Stomach (tissue), 4 donors: Measurements from ENCODE around the gene BANP.

Experiments
- CTCF ChIP-seq, 7 experiments: fragments of 450-650 bp in 4 of 7; fragments of 200-600 bp in 3 of 7; sonication (generic) in 3 of 7; IDR thresholded peaks; one replicate each; pipeline ENCODE4 v1.5.1; 2016 to 2019; ENCODE audit warnings: antibody characterized with exemption in 7 of 7, control low read depth in 2 of 7, mild to moderate bottlenecking in 1 of 7
- POLR2A ChIP-seq, 4 donors: fragments of 450-650 bp; IDR thresholded peaks; one replicate each; pipeline ENCODE4 v1.6.1; 2016; ENCODE audit warnings: antibody characterized with exemption in 4 of 4, control low read depth in 2 of 4, mild to moderate bottlenecking in 1 of 4, moderate library complexity in 1 of 4
- POLR2AphosphoS5 ChIP-seq, 3 donors: sonication (generic); formaldehyde crosslinking; IDR thresholded peaks; one replicate each; pipeline ENCODE4 v1.6.1; 2016; ENCODE audit warnings: antibody characterized with exemption in 3 of 3

- TF ChIP-seq CTCF (IDR thresholded peaks at IDR 0.05) (no peak), POLR2A (IDR thresholded peaks at IDR 0.05) (no peak), POLR2AphosphoS5 (IDR thresholded peaks at IDR 0.05) (no peak)
These were observed 26.2 kb upstream of the BANP start for GRCh38 chr16:87924811-87925670.
